T-helper 2 cell treated with Interferon-gamma antibody and Interleukin-4, amounts not matched to agents 5 μg/mL and 100 μg/mL, for 36 hours (primary cell): ENCODE results near the gene GABARAPL2.

ENCODE experiments used
- DNase-seq: peaks from one replicate; pipeline ENCODE4 v3.0.0; 2021; ENCODE audit warnings: low spot score
- H3K27ac Mint-ChIP-seq: one replicate; pipeline ENCODE4 v1.8.0; 2021; ENCODE audit warnings: mild to moderate bottlenecking, mixed read lengths
- H3K27me3 Mint-ChIP-seq: one replicate; pipeline ENCODE4 v1.8.0; 2021; ENCODE audit warnings: low read depth, mixed read lengths
- H3K36me3 Mint-ChIP-seq: one replicate; pipeline ENCODE4 v1.8.0; 2021; ENCODE audit warnings: low read depth, mixed read lengths
- H3K4me1 Mint-ChIP-seq: one replicate; pipeline ENCODE4 v1.8.0; 2021; ENCODE audit warnings: low read depth, mixed read lengths
- H3K4me3 Mint-ChIP-seq: one replicate; pipeline ENCODE4 v1.8.0; 2022; ENCODE audit warnings: mild to moderate bottlenecking, moderate library complexity, mixed read lengths
- H3K9me3 Mint-ChIP-seq: one replicate; pipeline ENCODE4 v1.8.0; 2021; ENCODE audit warnings: mixed read lengths

Gene GABARAPL2, protein sequence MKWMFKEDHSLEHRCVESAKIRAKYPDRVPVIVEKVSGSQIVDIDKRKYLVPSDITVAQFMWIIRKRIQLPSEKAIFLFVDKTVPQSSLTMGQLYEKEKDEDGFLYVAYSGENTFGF

DNA sequence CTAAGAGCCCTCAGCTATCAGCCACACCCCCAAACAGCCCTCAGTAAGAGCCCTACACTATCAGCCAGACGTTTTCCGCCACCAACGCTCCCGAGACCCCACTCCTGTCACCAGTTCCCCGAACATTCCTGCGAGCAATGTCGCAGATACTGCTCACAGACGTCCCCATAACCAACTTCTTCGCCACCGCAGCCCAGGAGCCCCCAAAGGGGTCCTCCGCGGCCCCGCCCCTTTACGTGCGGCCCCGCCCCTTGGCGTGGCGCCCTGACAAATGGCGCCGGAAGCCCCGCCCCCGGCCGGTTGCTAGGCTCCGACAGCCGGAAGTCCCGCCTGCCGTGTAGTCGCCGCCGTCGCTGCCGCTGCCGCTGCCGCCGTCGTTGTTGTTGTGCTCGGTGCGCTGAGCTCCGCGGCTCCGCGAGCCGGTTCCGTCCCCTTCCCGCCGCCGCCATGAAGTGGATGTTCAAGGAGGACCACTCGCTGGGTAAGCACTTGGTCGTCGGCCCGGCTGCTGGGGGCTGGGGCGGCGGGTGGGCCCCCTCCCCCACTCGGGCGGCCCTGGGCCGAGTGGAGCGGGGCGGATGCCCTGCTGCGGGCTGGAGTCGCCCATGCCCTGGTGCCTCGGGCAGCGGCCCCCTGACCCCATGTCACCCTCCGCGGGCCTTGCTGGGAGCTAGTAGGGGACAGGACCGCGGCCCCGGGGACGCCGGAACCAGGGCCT, at the start of gene GABARAPL2:
Gene GABARAPL2 (plus strand): TSS at position 340 of the 718 bp plus-strand sequence. CDS start 108 bp downstream, at position 448.
- H3K36me3 Mint-ChIP-seq, result peaks cover 16% of the 10 kb centered on the region
- H3K4me3 Mint-ChIP-seq, result peak within 1 kb of the TSS; percentile 95
- peak within 1 kb of the TSS; percentile 91 for H3K27ac Mint-ChIP-seq
- peaks cover 24% of the 10 kb centered on the region for H3K4me1 Mint-ChIP-seq
- H3K27me3 Mint-ChIP-seq, result peaks cover 13% of the 10 kb centered on the region
- peak; percentile 88 for DNase-seq
- H3K9me3 Mint-ChIP-seq, result no peaks in the 10 kb centered on the region

DNA sequence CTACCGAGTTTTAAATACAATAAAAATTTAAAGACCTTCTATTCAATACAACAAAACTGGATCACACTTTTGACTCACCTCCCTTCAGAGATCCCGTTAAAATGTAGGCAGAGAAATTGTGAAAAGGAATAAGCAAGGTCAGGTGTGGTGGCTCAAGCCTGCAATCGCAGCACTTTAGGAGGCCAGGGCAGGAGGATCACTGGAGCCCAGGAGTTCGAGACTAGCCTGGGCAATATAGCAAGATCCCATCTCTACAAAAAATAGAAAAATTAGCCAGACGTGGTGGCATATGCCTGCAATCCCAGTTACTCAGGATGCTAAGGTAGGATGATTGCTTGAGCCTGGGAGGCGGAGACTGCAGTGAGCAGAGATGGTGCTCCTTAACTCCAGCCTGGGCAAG, 47.0 kb upstream of the GABARAPL2 start:
- Mint-ChIP-seq H3K4me1 (peaks cover 7% of the 10 kb centered on the region), H3K36me3 (no peaks in the 10 kb centered on the region), H3K4me3 (no peak overlapping the region), H3K27ac (no peak overlapping the region), H3K27me3 (peaks cover 3% of the 10 kb centered on the region), H3K9me3 (no peaks in the 10 kb centered on the region)
- no peak for DNase-seq

DNA sequence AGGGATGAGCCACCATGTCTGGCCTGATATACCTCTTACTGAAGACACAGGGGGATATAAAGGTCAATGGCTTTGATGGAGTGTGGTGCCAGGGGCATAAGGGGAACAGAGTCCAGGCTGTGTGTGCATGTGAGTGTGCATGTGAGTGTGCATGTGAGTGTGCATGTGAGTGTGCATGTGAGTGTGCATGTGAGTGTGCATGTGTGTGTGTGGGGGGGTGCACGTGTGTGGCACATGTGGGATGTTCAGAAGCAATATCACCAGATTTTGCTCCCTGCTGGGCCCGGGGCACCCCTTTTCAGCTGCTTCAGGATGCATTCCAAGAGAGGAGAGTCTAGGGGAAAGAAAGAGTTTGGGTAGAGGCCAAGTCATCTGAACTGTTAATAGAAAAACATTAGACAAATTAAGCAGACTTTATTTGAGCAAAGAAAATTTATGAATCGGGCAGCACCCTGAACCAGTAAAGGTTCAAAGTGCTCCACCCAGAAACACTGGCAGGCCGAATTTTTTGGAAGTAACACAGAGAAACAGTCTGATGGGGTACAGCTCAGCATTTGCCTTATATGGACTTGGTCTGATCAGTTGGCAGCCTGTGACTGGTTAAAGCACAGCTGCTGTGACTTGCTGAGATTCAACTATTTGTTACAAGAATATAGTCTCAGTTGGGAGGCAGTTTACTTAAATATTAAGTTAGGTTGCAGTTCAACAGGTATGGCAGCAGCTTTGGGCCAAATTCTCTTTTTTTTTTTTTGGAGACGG, 40.0 kb upstream of the GABARAPL2 start:
- no peaks in the 10 kb centered on the region for H3K36me3 Mint-ChIP-seq

DNA sequence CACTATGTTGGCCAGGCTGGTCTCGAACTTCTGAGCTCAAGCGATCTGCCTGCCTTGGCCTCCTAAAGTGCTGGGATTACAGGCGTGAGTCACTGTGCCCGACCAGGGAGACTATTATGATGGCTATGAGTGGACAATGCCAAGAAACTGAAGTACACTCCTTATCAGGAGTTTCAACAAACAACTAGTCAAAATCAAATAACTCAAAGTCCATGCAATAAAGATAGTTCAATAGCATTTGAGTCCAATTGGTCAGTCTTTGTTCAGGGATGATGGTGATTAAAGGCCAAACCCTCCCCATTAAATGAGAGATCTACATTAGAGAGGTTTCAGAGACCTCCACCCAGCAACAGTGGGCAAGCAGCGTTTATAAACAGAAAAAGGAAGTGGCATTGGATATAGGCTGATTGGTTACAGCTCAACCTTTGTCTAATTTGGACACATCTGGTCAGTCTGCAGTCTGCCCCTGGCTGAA, 38.3 kb upstream of the GABARAPL2 start:
- Mint-ChIP-seq H3K27me3 (no peaks in the 10 kb centered on the region), H3K4me3 (no peak overlapping the region), H3K9me3 (no peaks in the 10 kb centered on the region), H3K36me3 (no peaks in the 10 kb centered on the region), H3K4me1 (no peaks in the 10 kb centered on the region), H3K27ac (no peak overlapping the region)
- DNase-seq, result no peak

More for the DNA sequence above, 40.0 kb upstream of the GABARAPL2 start:
- Mint-ChIP-seq H3K4me1 (no peaks in the 10 kb centered on the region), H3K27me3 (peaks cover 3% of the 10 kb centered on the region), H3K4me3 (no peak overlapping the region), H3K9me3 (no peaks in the 10 kb centered on the region), H3K27ac (no peak overlapping the region)
- no peak for DNase-seq

DNA sequence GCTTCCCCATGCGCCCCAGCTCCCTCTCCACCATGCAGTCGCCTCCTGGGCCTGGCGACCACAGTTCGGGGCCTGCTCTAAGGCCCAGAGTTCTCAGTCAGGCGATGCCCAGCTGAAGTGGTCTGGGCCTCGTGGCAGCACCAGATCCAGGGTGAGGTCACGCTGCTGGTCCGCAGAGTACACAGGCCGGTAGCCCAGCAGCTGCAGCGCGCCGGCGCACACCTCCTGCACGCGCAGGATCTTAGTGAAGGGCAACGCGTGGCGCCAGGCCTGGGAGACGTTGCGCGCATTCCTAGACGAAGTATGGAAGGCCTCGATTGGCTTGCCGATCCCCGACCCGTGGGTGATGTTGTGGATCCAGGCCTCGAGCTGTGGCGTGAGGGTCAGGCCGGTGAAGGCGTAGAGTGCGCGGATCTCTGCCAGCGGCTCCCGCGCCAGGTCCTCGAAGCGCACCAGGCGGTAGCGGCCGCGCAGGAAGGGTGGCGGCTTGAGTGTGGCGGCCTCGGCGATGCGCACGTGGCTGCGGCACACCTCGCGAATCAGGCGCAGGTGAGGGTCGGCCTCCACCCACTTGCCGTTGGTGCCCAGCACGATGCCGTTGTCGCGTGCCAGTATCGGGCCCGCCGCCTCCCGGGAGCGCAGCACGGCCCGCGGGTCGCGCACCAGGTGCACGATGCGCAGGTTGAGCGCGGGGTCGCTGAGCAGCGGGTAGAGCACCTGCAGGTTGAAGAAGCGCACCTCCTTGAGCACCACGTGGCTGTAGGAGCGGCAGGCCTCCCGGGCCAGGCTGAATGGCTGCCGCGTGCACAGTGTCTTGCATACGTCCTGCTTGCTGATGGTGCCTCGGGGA, 36.9 kb upstream of the GABARAPL2 start:
- Mint-ChIP-seq H3K4me1 (no peaks in the 10 kb centered on the region), H3K27ac (no peak overlapping the region), H3K27me3 (no peaks in the 10 kb centered on the region), H3K36me3 (no peaks in the 10 kb centered on the region), H3K4me3 (no peak overlapping the region), H3K9me3 (no peaks in the 10 kb centered on the region)
- no peak for DNase-seq

DNA sequence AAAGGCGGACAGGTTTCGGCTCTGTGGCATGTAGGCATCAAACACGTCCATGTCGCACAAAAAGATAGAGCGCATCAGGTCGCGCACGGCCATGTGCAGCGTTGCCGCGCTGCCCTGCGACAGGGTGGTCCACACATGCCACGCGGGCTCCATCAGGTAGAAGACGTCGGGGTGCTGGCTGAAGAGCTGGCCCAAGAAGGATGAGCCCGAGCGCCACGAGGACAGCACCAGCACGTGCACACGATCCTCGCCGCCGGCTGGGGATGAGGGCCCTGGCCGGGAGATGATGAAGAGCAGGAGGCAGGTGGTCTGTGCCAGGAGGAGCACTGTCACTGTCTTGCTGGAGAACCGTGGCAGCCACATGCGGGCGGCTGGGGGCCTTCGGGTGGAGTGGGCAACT, 36.2 kb upstream of the GABARAPL2 start:
- H3K27ac Mint-ChIP-seq, result no peak overlapping the region
- H3K27me3 Mint-ChIP-seq, result no peaks in the 10 kb centered on the region
- no peak overlapping the region for H3K4me3 Mint-ChIP-seq
- no peaks in the 10 kb centered on the region for H3K36me3 Mint-ChIP-seq
- no peak for DNase-seq
- H3K9me3 Mint-ChIP-seq, result no peaks in the 10 kb centered on the region
- no peaks in the 10 kb centered on the region for H3K4me1 Mint-ChIP-seq

DNA sequence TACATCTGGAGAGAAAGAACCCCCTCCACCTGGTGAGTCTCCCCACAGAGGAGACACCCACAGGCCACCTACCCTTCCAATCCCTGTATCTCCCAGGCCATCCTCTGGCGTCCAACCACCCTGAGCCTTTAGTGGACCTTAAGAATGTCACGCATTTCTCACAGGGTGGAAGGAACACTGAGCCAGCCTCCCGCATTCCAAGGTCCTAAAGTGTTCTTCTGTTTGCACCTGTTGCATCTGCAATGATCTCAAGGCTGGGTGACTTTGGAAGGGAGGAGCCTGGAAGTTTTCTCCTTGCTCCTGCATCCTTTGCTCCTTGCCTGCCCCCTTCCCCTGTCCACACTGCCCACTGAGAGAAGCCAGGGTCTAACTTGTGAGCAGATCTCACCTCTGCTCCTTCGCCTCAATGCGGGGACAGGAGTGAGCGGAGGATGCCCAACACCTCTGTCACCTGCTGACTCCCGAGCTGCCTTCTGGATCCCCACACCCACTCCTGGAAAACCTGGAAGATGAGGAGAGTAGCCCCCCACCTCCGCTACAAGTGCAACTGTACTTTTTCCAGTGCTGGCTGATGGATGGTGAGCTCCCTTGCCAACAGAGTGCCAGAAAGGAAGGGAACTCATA, 33.9 kb upstream of the GABARAPL2 start:
- Mint-ChIP-seq H3K4me3 (no peak overlapping the region), H3K27ac (no peak overlapping the region), H3K36me3 (no peaks in the 10 kb centered on the region), H3K27me3 (no peaks in the 10 kb centered on the region), H3K4me1 (no peaks in the 10 kb centered on the region), H3K9me3 (no peaks in the 10 kb centered on the region)
- DNase-seq, result no peak

DNA sequence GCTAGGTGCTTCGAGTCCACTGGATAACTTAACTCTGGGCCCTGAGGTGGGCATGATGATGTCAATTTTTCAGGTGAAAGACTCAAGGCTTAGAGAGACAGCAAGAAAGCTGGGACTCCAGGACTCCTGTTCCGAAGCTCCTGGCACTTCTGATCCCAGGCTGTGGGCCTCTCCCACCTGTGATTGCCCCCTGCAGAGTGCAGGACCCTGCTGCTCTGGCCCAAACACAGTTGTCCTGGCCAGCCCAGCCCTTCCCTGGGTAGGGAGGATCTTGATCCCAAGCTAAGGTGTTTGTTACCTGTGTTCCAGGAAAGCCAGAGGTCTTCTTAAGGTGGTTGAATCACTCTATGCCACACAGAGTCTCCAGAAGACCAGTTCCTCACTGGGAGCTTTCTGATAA, 33.4 kb upstream of the GABARAPL2 start:
- Mint-ChIP-seq H3K27me3 (no peaks in the 10 kb centered on the region), H3K9me3 (no peaks in the 10 kb centered on the region), H3K27ac (no peak overlapping the region), H3K4me1 (no peaks in the 10 kb centered on the region), H3K36me3 (no peaks in the 10 kb centered on the region), H3K4me3 (no peak overlapping the region)
- no peak for DNase-seq

DNA sequence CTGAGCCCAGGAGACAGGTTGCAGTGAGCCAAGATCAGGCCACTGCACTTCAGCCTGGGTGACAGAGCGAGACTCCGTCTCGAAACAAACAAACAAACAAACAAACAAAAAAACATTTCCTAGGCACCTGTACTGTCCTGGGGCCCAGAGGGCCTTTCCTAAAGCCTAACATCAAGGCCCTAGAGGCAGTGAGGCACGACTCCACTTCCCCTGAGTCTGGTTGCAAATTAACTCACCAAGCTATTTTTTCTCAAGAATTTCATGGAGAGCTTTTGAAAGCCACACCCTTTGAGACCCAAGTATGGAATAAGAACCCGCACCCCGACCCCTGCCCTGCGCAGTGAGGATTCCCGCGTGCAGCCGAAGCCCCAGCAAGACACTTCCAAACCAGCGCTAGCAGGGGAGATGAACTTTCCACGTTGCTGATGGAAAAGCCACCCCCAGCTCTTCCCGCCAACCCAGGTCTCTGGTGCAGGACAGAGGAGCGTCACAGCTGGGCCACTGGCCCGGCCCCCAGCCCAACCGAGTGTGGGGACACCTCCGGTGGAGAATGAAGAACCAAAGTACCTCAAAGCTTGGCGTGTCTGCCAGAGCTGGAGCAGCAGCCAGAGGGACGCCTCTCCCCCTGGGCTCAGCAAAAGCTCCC, 31.5 kb upstream of the GABARAPL2 start:
- Mint-ChIP-seq H3K36me3 (no peaks in the 10 kb centered on the region), H3K27ac (no peak overlapping the region), H3K27me3 (no peaks in the 10 kb centered on the region), H3K4me1 (no peaks in the 10 kb centered on the region), H3K4me3 (no peak overlapping the region), H3K9me3 (no peaks in the 10 kb centered on the region)
- no peak for DNase-seq

DNA sequence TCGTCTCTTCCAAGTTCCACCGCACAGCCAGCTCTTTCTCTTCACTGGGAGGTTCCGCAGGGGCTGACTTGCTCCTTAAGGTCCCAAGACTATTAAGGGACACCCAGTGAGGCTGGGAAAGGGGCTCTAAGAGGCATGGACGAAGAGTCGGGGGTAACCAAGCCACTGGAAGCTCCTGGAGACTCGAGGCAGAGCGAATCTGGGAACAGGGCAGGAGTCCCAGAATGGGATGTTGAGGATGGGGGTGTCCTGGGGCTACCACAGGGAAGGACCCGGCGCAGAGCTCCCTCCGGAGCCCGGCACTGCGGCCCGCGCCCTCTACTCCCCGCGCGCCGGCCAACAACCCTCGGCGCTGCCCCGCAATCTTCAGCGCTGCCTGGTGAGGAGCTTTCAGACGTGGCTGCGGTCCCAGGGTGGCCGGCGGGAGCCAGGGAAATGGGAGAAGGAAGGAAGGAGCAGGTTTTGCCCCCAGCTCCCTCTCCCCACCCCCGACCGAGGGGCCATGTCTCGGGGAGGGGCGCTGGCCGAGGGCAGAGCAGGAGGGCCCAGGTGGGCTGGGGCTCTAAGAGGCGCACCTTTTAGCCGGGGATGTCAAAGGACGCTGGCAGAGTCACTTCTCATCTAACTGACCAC, 30.9 kb upstream of the GABARAPL2 start:
- Mint-ChIP-seq H3K4me1 (peaks cover under 1% of the 10 kb centered on the region), H3K36me3 (no peaks in the 10 kb centered on the region), H3K9me3 (no peaks in the 10 kb centered on the region), H3K27me3 (no peaks in the 10 kb centered on the region), H3K27ac (no peak overlapping the region), H3K4me3 (no peak overlapping the region)
- no peak for DNase-seq

DNA sequence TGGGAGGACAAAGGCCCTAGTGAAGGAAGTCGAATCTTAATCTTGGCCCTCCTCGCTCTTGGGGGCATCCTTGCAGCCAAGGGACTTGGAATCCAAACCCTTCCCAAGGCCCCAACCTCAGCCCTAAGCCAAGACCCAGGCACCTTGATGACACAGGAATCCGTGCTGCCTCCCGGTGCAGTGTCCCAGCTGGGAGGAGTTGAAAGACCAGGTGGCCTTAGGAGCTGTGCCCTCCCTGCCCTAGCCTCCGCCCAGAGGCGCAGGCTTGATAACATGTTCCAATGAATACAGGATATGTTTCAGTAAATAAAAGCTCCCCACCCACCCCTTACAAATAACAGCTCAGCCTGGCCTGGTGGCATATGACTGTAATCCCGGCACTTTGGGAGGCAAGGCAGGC, 30.3 kb upstream of the GABARAPL2 start, which contains the start of gene CHST5:
Gene CHST5 (minus strand): TSS at position 208 of the 400 bp plus-strand sequence. CDS start 5,724 bp downstream, outside the sequence.
- no peaks in the 10 kb centered on the region for H3K9me3 Mint-ChIP-seq
- H3K4me1 Mint-ChIP-seq, result peaks cover 2% of the 10 kb centered on the region
- H3K27ac Mint-ChIP-seq, result no peak within 1 kb of the TSS
- DNase-seq, result no peak
- no peaks in the 10 kb centered on the region for H3K36me3 Mint-ChIP-seq
- H3K27me3 Mint-ChIP-seq, result no peaks in the 10 kb centered on the region
- no peak within 1 kb of the TSS for H3K4me3 Mint-ChIP-seq

DNA sequence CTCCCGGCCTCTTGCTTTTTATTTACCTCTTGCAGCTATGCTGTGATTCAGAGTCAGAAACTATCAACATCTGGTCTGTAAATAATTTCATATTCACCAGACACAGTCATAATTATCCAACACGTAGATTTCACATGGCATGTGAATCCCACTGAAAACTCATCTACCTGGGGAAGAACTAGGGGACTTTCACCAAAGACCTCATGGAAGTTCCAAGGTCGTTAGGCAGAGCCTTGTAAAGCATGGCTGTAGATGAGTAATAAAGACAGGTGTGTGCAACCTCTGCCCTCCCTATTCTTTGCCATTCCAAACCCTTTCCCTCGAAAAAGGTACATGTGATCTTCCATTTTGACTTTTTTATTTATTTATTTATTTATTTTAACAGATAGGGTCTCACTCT, 28.4 kb upstream of the GABARAPL2 start:
- no peaks in the 10 kb centered on the region for H3K27me3 Mint-ChIP-seq
- no peak for DNase-seq
- no peak overlapping the region for H3K27ac Mint-ChIP-seq
- H3K36me3 Mint-ChIP-seq, result no peaks in the 10 kb centered on the region
- H3K4me1 Mint-ChIP-seq, result peaks cover 2% of the 10 kb centered on the region
- H3K9me3 Mint-ChIP-seq, result no peaks in the 10 kb centered on the region
- H3K4me3 Mint-ChIP-seq, result no peak overlapping the region
